PC-3 (cell line): Measurements from ENCODE around the gene ZBTB7C.

Source experiments
- EZH2phosphoT487 ChIP-seq: fragments of 300-600 bp; sonication (generic); IDR thresholded peaks from 2 replicates; pipeline ENCODE4 v1.6.1; 2018; ENCODE audit warnings: mild to moderate bottlenecking, antibody characterized with exemption, low read length, borderline replicate concordance
- TF ChIP-seq, protein P1 (sequence below): fragments of 300-600 bp; sonication (generic); conservative IDR thresholded peaks from 2 replicates; pipeline ENCODE4 v1.5.1; 2017; ENCODE audit warnings: antibody characterized with exemption, low read depth, mild to moderate bottlenecking, low read length

DNA sequence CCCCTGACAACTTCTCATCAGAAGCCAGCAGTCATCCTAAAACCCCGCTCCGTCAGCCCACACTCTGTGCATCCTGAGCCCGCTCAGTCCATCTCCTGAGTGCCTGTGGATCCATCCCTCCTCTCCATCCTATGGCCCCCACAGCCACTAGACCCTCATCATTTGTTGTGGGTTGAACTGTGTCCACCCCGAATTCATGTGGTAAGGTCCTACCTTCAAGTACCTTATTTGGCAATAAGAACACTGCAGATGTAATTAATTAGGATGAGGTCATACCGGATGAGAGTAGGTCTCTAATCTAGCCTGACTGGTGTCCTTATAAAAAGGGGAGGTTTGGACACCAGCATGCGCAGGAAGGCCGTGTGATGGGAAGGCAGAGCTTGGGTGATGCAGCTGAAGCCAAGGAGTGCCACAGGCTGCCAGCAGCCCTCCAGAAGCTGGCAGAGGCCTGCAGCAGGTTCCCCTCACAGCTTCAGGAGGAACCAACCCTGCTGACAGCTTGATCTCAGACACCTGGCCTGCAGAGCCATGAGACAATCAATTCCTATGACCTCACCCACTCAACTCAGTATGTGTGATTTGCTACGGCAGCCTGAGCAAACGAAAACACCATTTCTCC is 192.4 kb downstream of the ZBTB7C start:
- TF ChIP-seq, protein P1, sequence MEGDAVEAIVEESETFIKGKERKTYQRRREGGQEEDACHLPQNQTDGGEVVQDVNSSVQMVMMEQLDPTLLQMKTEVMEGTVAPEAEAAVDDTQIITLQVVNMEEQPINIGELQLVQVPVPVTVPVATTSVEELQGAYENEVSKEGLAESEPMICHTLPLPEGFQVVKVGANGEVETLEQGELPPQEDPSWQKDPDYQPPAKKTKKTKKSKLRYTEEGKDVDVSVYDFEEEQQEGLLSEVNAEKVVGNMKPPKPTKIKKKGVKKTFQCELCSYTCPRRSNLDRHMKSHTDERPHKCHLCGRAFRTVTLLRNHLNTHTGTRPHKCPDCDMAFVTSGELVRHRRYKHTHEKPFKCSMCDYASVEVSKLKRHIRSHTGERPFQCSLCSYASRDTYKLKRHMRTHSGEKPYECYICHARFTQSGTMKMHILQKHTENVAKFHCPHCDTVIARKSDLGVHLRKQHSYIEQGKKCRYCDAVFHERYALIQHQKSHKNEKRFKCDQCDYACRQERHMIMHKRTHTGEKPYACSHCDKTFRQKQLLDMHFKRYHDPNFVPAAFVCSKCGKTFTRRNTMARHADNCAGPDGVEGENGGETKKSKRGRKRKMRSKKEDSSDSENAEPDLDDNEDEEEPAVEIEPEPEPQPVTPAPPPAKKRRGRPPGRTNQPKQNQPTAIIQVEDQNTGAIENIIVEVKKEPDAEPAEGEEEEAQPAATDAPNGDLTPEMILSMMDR, result no peak
- no peak for TF ChIP-seq EZH2phosphoT487
